Nephron (organoid): ENCODE results near the gene CEP290.

Experiments used
- H3K27ac Mint-ChIP-seq, 3 experiments: 2 replicates each; pipeline ENCODE4 v1.8.0; 2020; ENCODE audit warnings: mixed read lengths in 3 of 3, mild to moderate bottlenecking in 2 of 3, moderate library complexity in 1 of 3
- H3K27me3 Mint-ChIP-seq: 2 replicates; pipeline ENCODE4 v1.8.0; 2021; ENCODE audit warnings: low read depth, mild to moderate bottlenecking, moderate library complexity, mixed read lengths
- H3K36me3 Mint-ChIP-seq: 2 replicates; pipeline ENCODE4 v1.8.0; 2020; ENCODE audit warnings: low read depth, mixed read lengths
- H3K4me1 Mint-ChIP-seq: 2 replicates; pipeline ENCODE4 v1.8.0; 2020; ENCODE audit warnings: mixed read lengths
- H3K4me3 Mint-ChIP-seq, 3 experiments: 2 replicates each; pipeline ENCODE4 v1.8.0; 2020; ENCODE audit warnings: mild to moderate bottlenecking in 3 of 3, mixed read lengths in 3 of 3, moderate library complexity in 2 of 3
- H3K9me3 Mint-ChIP-seq: 2 replicates; pipeline ENCODE4 v1.8.0; 2020; ENCODE audit warnings: mixed read lengths
- TF ChIP-seq, protein P1 (sequence below), 3 experiments: fragments of 200-600 bp; sonication (generic); IDR thresholded peaks; one replicate each; pipeline ENCODE4 v1.5.0; 2021; ENCODE audit warnings: antibody characterized with exemption in 3 of 3; ENCODE audit not compliant: unreplicated experiment in 3 of 3

Gene CEP290

DNA sequence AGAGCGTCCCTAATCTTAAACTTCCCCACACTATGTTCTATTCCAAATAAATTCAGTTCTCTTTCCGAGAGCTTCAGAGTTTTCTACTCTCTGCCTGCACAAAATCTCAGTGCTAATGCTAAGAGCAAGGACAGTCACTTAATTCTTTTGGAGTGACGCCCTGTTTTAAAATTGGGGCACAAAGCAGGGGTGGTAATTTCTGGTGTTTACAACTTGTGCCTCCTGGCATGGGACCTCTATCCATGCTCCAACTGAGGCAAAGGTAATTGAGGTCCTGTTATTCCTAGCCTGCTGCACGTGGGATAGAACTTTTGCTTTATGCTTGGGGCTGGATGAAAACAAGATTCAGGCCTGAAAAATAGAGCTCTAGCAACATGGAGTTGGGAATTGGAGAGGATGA lies 135.5 kb downstream of the CEP290 start:
- Mint-ChIP-seq H3K36me3 (no peaks in the 10 kb centered on the region), H3K4me1 (no peaks in the 10 kb centered on the region), H3K27ac (no peak overlapping the region), H3K27me3 (no peaks in the 10 kb centered on the region), H3K9me3 (peaks cover 9% of the 10 kb centered on the region), H3K4me3 (no peak overlapping the region)
- TF ChIP-seq, protein P1, sequence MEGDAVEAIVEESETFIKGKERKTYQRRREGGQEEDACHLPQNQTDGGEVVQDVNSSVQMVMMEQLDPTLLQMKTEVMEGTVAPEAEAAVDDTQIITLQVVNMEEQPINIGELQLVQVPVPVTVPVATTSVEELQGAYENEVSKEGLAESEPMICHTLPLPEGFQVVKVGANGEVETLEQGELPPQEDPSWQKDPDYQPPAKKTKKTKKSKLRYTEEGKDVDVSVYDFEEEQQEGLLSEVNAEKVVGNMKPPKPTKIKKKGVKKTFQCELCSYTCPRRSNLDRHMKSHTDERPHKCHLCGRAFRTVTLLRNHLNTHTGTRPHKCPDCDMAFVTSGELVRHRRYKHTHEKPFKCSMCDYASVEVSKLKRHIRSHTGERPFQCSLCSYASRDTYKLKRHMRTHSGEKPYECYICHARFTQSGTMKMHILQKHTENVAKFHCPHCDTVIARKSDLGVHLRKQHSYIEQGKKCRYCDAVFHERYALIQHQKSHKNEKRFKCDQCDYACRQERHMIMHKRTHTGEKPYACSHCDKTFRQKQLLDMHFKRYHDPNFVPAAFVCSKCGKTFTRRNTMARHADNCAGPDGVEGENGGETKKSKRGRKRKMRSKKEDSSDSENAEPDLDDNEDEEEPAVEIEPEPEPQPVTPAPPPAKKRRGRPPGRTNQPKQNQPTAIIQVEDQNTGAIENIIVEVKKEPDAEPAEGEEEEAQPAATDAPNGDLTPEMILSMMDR (IDR thresholded peaks at IDR 0.05; ENCODE audit: unreplicated experiment in 3 of 3) = no peak

DNA sequence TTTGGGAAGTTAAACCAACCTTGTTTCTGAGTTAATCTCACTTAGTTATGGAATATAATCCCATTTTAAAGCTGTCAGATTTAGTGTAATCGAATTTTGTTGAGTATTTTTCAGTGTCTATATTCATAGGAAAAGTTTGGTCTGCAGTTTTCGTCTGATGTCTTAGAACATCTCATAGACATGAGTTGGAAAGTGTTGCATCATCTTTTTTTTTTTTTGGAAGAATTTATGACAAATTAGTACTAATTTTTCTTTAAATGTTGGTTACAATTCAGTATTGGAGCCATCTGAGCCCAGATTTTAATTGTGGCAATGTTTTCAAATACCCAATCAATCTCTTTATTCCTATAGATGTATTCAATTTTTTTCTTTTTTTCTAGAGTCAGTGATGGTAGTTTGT lies 140.6 kb downstream of the CEP290 start:
- TF ChIP-seq, protein P1 (IDR thresholded peaks at IDR 0.05; ENCODE audit: unreplicated experiment in 3 of 3) = no peak
- Mint-ChIP-seq H3K36me3 (no peaks in the 10 kb centered on the region), H3K4me1 (no peaks in the 10 kb centered on the region), H3K27ac (no peak overlapping the region), H3K4me3 (no peak overlapping the region), H3K9me3 (peaks cover 9% of the 10 kb centered on the region), H3K27me3 (no peaks in the 10 kb centered on the region)
